Right lobe of liver (tissue), 6 donors: ENCODE measurements around the gene WDR48. TPM values are rescaled to one million over a fixed set of nuclear protein-coding genes. Genes with fewer than 3 reads are reported as not detected.
"Not testable (repeated sequence)": the region's sequence is repeated elsewhere in the genome, so short reads cannot be mapped to it uniquely, and the experiment has no call there.

Source experiments
- ATAC-seq, 4 donors: fragments of 200-7000 bp; cut with Tn5 transposase; one replicate each; pipeline ENCODE4 v1.9.1; 2020; ENCODE audit warnings: mild to moderate bottlenecking in 4 of 4, moderate library complexity in 4 of 4
- DNase-seq, 3 donors: peaks; one replicate each; pipeline ENCODE4 v3.0.0-alpha.2; 2020
- H3K27ac ChIP-seq, 3 donors: fragments of 200-600 bp; one replicate each; pipeline ENCODE4 v1.8.0; 2022
- H3K27me3 ChIP-seq, 2 donors: fragments of 200-600 bp; one replicate each; pipeline ENCODE4 v1.8.0; 2022
- H3K36me3 ChIP-seq, 4 donors: fragments of 200-600 bp; sonication (generic) in 1 of 4; one replicate each; pipeline versions ENCODE4 v1.5.1 to v1.8.0; 2017 to 2022; ENCODE audit warnings: control low read depth in 1 of 4
- H3K4me1 ChIP-seq, 4 donors: fragments of 200-600 bp; sonication (generic) in 1 of 4; one replicate each; pipeline versions ENCODE4 v1.5.1 to v1.8.0; 2017 to 2022; ENCODE audit warnings: control low read depth in 1 of 4
- H3K4me3 ChIP-seq, 3 donors: fragments of 200-600 bp; one replicate each; pipeline ENCODE4 v1.8.0; 2022
- H3K9me3 ChIP-seq, 4 donors: fragments of 200-600 bp; sonication (generic) in 1 of 4; one replicate each; pipeline versions ENCODE4 v1.5.1 to v1.8.0; 2017 to 2022; ENCODE audit warnings: control low read depth in 1 of 4
- POLR2A ChIP-seq: fragments of 450-650 bp; IDR thresholded peaks from one replicate; pipeline ENCODE4 v1.6.1; 2017; ENCODE audit warnings: antibody characterized with exemption, mild to moderate bottlenecking
- WGBS: methylation state at CpG from one replicate; pipeline ENCODE4 v1.1.6; 2018; ENCODE audit warnings: low coverage, low lambda C conversion rate; ENCODE audit not compliant: insufficient coverage; ENCODE audit errors: missing lambda C conversion rate; 5-methylcytosine and 5-hydroxymethylcytosine counted together
- intact Hi-C, 2 donors: fragments of 100-400 bp; cut with DNase I; formaldehyde crosslinking; loops; one replicate each; pipeline versions ENCODE4 v1.11.2 to v1.14.1; 2022
- total RNA-seq, 6 experiments: library from RNA; depleted of rRNA in 2 of 6; stranded (reverse); fragments of >200 nt in 2 of 6; fragmentation: NEBNext Ultra II Directional in 3 of 6; extraction: Animal tissue kit (Norgen Biotek cat#: 25700) in 3 of 6; gene quantifications; one replicate each; pipeline versions ENCODE4 v1.1.0 to v1.2.4, GENCODE V29; 2016 to 2023
- TF ChIP-seq, protein P1 (sequence below), 4 donors: fragments of 200-600 bp in 3 of 4; fragments of 450-650 bp in 1 of 4; IDR thresholded peaks; one replicate each; pipeline versions ENCODE4 v1.5.1 to v1.8.0; 2016 to 2022; ENCODE audit warnings: antibody characterized with exemption in 4 of 4, mild to moderate bottlenecking in 2 of 4
- donor health status: DM: no; HTN: yes; CAD: no.
- donor health status: DM: no; HTN: no; CAD: no.
- donor health status: DM: no; HTN: no; CAD: no.
- donor health status: DM: no; HTN: yes; CAD: no.
- donor health status: DM: no; HTN: yes; CAD: no.

The WDR48 gene
- total RNA-seq, 6 experiments from 2014 or later, result 11.3 to 21.9 (median 18.3) TPM

DNA sequence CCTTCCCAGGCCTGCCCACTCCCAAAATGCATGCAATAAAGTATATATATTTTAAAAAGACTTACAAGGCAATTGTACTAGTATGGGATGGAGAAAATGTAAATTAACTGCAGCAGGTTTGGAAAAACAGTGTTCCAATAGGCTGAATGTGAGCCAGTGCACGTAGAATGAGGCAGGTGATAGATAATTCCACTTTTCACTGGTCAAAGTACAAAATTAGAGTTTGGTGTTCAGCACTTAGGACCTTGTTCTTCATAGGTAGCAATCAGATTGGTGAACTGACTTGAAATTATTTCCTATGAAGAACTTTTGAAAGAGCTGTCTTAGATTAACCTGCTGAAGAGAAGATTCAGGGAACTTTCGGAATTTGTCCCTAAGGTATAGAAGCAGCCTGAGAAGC, 1.9 kb downstream of the WDR48 start:
- Histone ChIP-seq H3K4me1 (peaks cover 0 to 15% (median 6%) of the 10 kb centered on the region in 4 donors), H3K4me3 (no peak overlapping the region), H3K27me3 (no peaks in the 10 kb centered on the region), H3K36me3 (no peaks in the 10 kb centered on the region), H3K27ac (no peak overlapping the region), H3K9me3 (no peaks in the 10 kb centered on the region)
- TF ChIP-seq, protein P1, sequence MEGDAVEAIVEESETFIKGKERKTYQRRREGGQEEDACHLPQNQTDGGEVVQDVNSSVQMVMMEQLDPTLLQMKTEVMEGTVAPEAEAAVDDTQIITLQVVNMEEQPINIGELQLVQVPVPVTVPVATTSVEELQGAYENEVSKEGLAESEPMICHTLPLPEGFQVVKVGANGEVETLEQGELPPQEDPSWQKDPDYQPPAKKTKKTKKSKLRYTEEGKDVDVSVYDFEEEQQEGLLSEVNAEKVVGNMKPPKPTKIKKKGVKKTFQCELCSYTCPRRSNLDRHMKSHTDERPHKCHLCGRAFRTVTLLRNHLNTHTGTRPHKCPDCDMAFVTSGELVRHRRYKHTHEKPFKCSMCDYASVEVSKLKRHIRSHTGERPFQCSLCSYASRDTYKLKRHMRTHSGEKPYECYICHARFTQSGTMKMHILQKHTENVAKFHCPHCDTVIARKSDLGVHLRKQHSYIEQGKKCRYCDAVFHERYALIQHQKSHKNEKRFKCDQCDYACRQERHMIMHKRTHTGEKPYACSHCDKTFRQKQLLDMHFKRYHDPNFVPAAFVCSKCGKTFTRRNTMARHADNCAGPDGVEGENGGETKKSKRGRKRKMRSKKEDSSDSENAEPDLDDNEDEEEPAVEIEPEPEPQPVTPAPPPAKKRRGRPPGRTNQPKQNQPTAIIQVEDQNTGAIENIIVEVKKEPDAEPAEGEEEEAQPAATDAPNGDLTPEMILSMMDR (IDR thresholded peaks at IDR 0.05), result no peak
- TF ChIP-seq POLR2A, result no peak
- ATAC-seq, result peak in 2 of 4 donors; percentile 12 to 18
- no peak for DNase-seq
- intact Hi-C loops, result no loop called here
- 41% methylated on average over 2 of the region's 2 CpGs for WGBS

GRCh38 chr3:39056151-39056550, 4.3 kb downstream of the WDR48 start:
- no peaks in the 10 kb centered on the region for H3K36me3 ChIP-seq
- intact Hi-C loops, result no loop called here
- WGBS, result 80% methylated on average over 3 of the region's 3 CpGs
- no peak for DNase-seq
- no peak for ATAC-seq
- TF ChIP-seq, protein P1 (IDR thresholded peaks at IDR 0.05), result no peak
- no peak for TF ChIP-seq POLR2A
- no peak overlapping the region for H3K4me3 ChIP-seq
- no peaks in the 10 kb centered on the region for H3K27me3 ChIP-seq
- no peak overlapping the region for H3K27ac ChIP-seq
- H3K9me3 ChIP-seq, result no peaks in the 10 kb centered on the region
- H3K4me1 ChIP-seq, result peaks cover 0 to 15% (median 6%) of the 10 kb centered on the region in 4 donors

- H3K27me3 ChIP-seq, intact Hi-C loops, H3K4me1 ChIP-seq, H3K4me3 ChIP-seq, ATAC-seq, H3K9me3 ChIP-seq, DNase-seq, H3K27ac ChIP-seq, H3K36me3 ChIP-seq: not testable (repeated sequence)
- WGBS, result 94% methylated on average over 2 of the region's 2 CpGs
Observed at GRCh38 chr3:39061228-39061627, 9.4 kb downstream of the WDR48 start.

DNA sequence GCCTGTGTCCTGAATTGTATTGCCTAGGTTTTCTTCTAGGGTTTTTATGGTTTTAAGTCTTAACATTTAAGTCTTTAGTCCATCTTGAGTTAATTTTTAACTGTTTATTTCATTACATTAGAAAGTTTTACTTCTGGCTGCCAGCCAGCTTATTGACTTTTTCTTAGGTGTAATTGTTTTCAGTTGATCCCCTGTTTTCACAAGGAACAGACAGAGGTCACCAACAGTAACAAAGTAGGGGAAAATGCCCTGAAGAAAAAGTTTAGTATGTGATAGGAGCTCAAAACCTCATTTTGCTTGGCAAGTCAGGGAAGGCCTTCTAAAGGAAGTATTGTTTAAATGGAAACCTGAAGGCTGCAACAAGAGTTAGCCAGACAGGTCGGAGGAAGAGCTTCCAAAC, 10.4 kb downstream of the WDR48 start:
- no peaks in the 10 kb centered on the region for H3K4me1 ChIP-seq
- no peak overlapping the region for H3K4me3 ChIP-seq
- 71% methylated on average over 1 of the region's 1 CpG for WGBS
- ATAC-seq, result no peak
- no peak for DNase-seq
- H3K27ac ChIP-seq, result no peak overlapping the region
- intact Hi-C loops, result no loop called here
- TF ChIP-seq, protein P1 (IDR thresholded peaks at IDR 0.05), result no peak
- TF ChIP-seq POLR2A, result no peak
- no peaks in the 10 kb centered on the region for H3K9me3 ChIP-seq
- peaks cover 0 to 5% (median 0%) of the 10 kb centered on the region in 4 donors for H3K36me3 ChIP-seq
- H3K27me3 ChIP-seq, result no peaks in the 10 kb centered on the region

- WGBS, result 89% methylated on average over 3 of the region's 3 CpGs
- no peak for DNase-seq
- Histone ChIP-seq H3K4me1 (no peaks in the 10 kb centered on the region), H3K4me3 (no peak overlapping the region), H3K27me3 (no peaks in the 10 kb centered on the region), H3K9me3 (no peaks in the 10 kb centered on the region), H3K36me3 (peaks cover 0 to 5% (median 0%) of the 10 kb centered on the region in 4 donors), H3K27ac (no peak overlapping the region)
- ATAC-seq, result no peak
- intact Hi-C loops, result no loop called here
- TF ChIP-seq, protein P1 (IDR thresholded peaks at IDR 0.05), result no peak
- no peak for TF ChIP-seq POLR2A
Observed at GRCh38 chr3:39063143-39063542, 11.3 kb downstream of the WDR48 start.
